HCT116 (cell line): ENCODE data around the gene TNFRSF19.

ENCODE experiments used
- CEBPB ChIP-seq: IDR thresholded peaks from 2 replicates; pipeline ENCODE4 v1.6.1; 2012; ENCODE audit warnings: low read depth
- EZH2 ChIP-seq: fragments of 200-600 bp; sonication (generic); IDR thresholded peaks from 2 replicates; pipeline ENCODE4 v1.6.1; 2017; ENCODE audit warnings: antibody characterized with exemption, mixed run types
- EZH2phosphoT487 ChIP-seq: fragments of 200-600 bp; IDR thresholded peaks from 2 replicates; pipeline ENCODE4 v1.6.1; 2018; ENCODE audit warnings: antibody characterized with exemption, borderline replicate concordance
- JUND ChIP-seq: IDR thresholded peaks from 2 replicates; pipeline ENCODE4 v1.6.1; 2012
- POLR2A ChIP-seq: IDR thresholded peaks from 2 replicates; pipeline ENCODE4 v1.7.0; 2011; ENCODE audit warnings: borderline replicate concordance; ENCODE audit not compliant: insufficient read depth, insufficient read length; ENCODE audit errors: extremely low read depth
- POLR2AphosphoS5 ChIP-seq: IDR thresholded peaks from 2 replicates; pipeline ENCODE4 v1.6.1; 2011; ENCODE audit warnings: mild to moderate bottlenecking, low read depth, low read length, moderate library complexity
- RAD21 ChIP-seq: IDR thresholded peaks from 2 replicates; pipeline ENCODE4 v1.6.1; 2012; ENCODE audit warnings: low read depth, mild to moderate bottlenecking
- SIN3A ChIP-seq: IDR thresholded peaks from 2 replicates; pipeline ENCODE4 v1.6.1; 2012; ENCODE audit warnings: low read depth
- TF ChIP-seq, protein P1 (sequence below): IDR thresholded peaks from 2 replicates; pipeline ENCODE4 v1.6.1; 2012
- TF ChIP-seq, protein P2 (sequence below), 3 experiments: fragments of 200-600 bp in 1 of 3; sonication (generic) in 1 of 3; IDR thresholded peaks in 2 of 3; conservative IDR thresholded peaks in 1 of 3; 2 replicates each; pipeline ENCODE4 v1.5.1; 2012 to 2017; ENCODE audit warnings: low read depth in 2 of 3, low read length in 2 of 3, antibody characterized with exemption in 1 of 3, borderline replicate concordance in 1 of 3, control low read depth in 1 of 3, mild to moderate bottlenecking in 1 of 3, mixed read lengths in 1 of 3, mixed run types in 1 of 3, moderate library complexity in 1 of 3; ENCODE audit not compliant: insufficient read depth in 1 of 3

DNA sequence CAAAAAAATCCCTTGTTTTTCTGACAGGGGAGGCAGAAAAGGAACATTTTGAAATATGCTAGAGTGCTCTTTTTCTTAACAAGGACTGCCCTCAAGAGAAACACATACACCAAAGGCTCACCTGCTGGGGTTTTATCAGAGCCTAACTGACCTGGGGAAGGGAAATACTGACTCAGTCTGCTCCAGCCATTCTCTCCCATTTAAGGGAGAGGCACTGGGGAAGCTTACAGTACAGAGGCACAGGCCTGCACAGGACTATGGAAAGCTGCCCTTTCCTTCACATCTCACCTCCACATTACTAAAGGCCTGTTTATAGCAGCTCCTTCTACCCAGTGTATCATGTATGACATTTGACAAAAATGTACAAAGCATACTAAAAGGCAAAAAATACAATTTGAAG is 30.3 kb downstream of the TNFRSF19 start:
- TF ChIP-seq, protein P1, sequence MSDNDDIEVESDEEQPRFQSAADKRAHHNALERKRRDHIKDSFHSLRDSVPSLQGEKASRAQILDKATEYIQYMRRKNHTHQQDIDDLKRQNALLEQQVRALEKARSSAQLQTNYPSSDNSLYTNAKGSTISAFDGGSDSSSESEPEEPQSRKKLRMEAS = no peak
- TF ChIP-seq, protein P2, sequence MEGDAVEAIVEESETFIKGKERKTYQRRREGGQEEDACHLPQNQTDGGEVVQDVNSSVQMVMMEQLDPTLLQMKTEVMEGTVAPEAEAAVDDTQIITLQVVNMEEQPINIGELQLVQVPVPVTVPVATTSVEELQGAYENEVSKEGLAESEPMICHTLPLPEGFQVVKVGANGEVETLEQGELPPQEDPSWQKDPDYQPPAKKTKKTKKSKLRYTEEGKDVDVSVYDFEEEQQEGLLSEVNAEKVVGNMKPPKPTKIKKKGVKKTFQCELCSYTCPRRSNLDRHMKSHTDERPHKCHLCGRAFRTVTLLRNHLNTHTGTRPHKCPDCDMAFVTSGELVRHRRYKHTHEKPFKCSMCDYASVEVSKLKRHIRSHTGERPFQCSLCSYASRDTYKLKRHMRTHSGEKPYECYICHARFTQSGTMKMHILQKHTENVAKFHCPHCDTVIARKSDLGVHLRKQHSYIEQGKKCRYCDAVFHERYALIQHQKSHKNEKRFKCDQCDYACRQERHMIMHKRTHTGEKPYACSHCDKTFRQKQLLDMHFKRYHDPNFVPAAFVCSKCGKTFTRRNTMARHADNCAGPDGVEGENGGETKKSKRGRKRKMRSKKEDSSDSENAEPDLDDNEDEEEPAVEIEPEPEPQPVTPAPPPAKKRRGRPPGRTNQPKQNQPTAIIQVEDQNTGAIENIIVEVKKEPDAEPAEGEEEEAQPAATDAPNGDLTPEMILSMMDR (IDR thresholded peaks at IDR 0.05 in 2 of 3, conservative IDR thresholded peaks at IDR 0.05 in 1 of 3; ENCODE audit: borderline replicate concordance in 1 of 3, insufficient read depth in 1 of 3, low read depth in 2 of 3, low read length in 2 of 3) = no peak
- TF ChIP-seq CEBPB (no peak), POLR2A (no peak), SIN3A (no peak), JUND (no peak), RAD21 (no peak), EZH2phosphoT487 (no peak), EZH2 (no peak), POLR2AphosphoS5 (no peak)
